B cell (primary cell): ENCODE data around the gene EFNA5. TPM values are rescaled to one million over a fixed set of nuclear protein-coding genes. Genes with fewer than 3 reads are reported as not detected.

ENCODE experiments used
- ATAC-seq: fragments of 200-7000 bp; cut with Tn5 transposase; one replicate; pipeline ENCODE4 v1.10.0; 2021; ENCODE audit warnings: low read depth, mild to moderate bottlenecking, moderate number of reproducible peaks, moderate library complexity
- CTCF ChIA-PET: fragments of 350-600 bp; sonication (Branson Sonifier 250); formaldehyde crosslinking; loops from one replicate; lab custom pipeline; 2021; ENCODE audit warnings: antibody characterized with exemption, inconsistent platforms; lab: Charles Lee
- POLR2A ChIA-PET: fragments of 350-600 bp; sonication (Branson Sonifier 250); formaldehyde crosslinking; loops from one replicate; lab custom pipeline; 2021; ENCODE audit warnings: antibody characterized with exemption; lab: Charles Lee
- DNase-seq: peaks from one replicate; pipeline ENCODE4 v3.0.0; 2013
- H2AFZ ChIP-seq: 2 replicates; pipeline ENCODE4 v1.6.1; 2012; ENCODE audit warnings: mild to moderate bottlenecking, low read depth, low read length; ENCODE audit not compliant: insufficient read depth, poor library complexity, severe bottlenecking
- H3K27ac ChIP-seq, 2 donors: 1 replicate in 1 of 2; 2 replicates in 1 of 2; pipeline ENCODE4 v1.5.1; 2012 to 2013; ENCODE audit warnings: low read length in 2 of 2, mild to moderate bottlenecking in 2 of 2, moderate library complexity in 1 of 2
- H3K27me3 ChIP-seq, 4 experiments: fragments of 200-600 bp in 1 of 4; sonication (generic) in 1 of 4; replicated peaks in 1 of 4; 1 replicate in 2 of 4; 2 replicates in 2 of 4; pipeline versions ENCODE4 v1.6.1 to v1.7.0; 2013 to 2016; ENCODE audit warnings: low read length in 3 of 4, mild to moderate bottlenecking in 2 of 4, mixed read lengths in 1 of 4, moderate library complexity in 1 of 4; ENCODE audit not compliant: insufficient read depth in 4 of 4, control insufficient read depth in 3 of 4; ENCODE audit errors: control extremely low read depth in 1 of 4
- H3K36me3 ChIP-seq, 2 experiments: replicated peaks in 1 of 2; 1 replicate in 1 of 2; 2 replicates in 1 of 2; pipeline versions ENCODE4 v1.6.1 to v1.7.1; 2013; ENCODE audit warnings: low read length in 1 of 2; ENCODE audit not compliant: insufficient read depth in 2 of 2, control insufficient read depth in 1 of 2; ENCODE audit errors: control extremely low read depth in 1 of 2, extremely low read depth in 1 of 2
- H3K4me1 ChIP-seq, 2 donors: fragments of 200-600 bp in 1 of 2; sonication (generic) in 1 of 2; 1 replicate in 1 of 2; 2 replicates in 1 of 2; pipeline versions ENCODE4 v1.5.1 to v1.6.1; 2013 to 2017; ENCODE audit warnings: low read length in 2 of 2; ENCODE audit not compliant: control insufficient read depth in 2 of 2, insufficient read depth in 2 of 2
- H3K4me2 ChIP-seq: replicated peaks from 2 replicates; pipeline ENCODE3; 2012; ENCODE audit warnings: mild to moderate bottlenecking, low read depth, low read length; ENCODE audit not compliant: poor library complexity, severe bottlenecking
- H3K4me3 ChIP-seq, 5 experiments: fragments of 200-600 bp in 1 of 5; sonication (generic) in 1 of 5; 1 replicate in 3 of 5; 2 replicates in 2 of 5; pipeline versions ENCODE4 v1.5.1 to v1.7.0; 2011 to 2016; ENCODE audit warnings: low read length in 4 of 5, mild to moderate bottlenecking in 4 of 5, low read depth in 2 of 5, control low read depth in 1 of 5, moderate library complexity in 1 of 5; ENCODE audit not compliant: insufficient read depth in 1 of 5; ENCODE audit errors: control extremely low read depth in 1 of 5, extremely low read depth in 1 of 5
- H3K79me2 ChIP-seq: fragments of 200-600 bp; sonication (generic); one replicate; pipeline ENCODE4 v1.6.0; 2016; ENCODE audit warnings: low read length; ENCODE audit not compliant: control insufficient read depth, insufficient read depth
- H3K9ac ChIP-seq: fragments of 200-600 bp; sonication (generic); 2 replicates; pipeline ENCODE4 v1.6.1; 2017; ENCODE audit warnings: mild to moderate bottlenecking, low read length, moderate library complexity
- H3K9me3 ChIP-seq, 3 donors: one replicate each; pipeline versions ENCODE4 v1.6.1 to v1.7.1; 2013; ENCODE audit warnings: low read length in 2 of 3; ENCODE audit not compliant: control insufficient read depth in 2 of 3, insufficient read depth in 1 of 3; ENCODE audit errors: control extremely low read depth in 1 of 3
- H4K20me1 ChIP-seq: 2 replicates; pipeline ENCODE4 v1.6.0; 2012; ENCODE audit warnings: mild to moderate bottlenecking, low read length; ENCODE audit not compliant: insufficient read depth, control insufficient read depth, poor library complexity, severe bottlenecking
- H3K27ac Mint-ChIP-seq: one replicate; pipeline ENCODE4 v1.8.0; 2021; ENCODE audit warnings: mixed read lengths
- H3K27me3 Mint-ChIP-seq: one replicate; pipeline ENCODE4 v1.8.0; 2021; ENCODE audit warnings: mixed read lengths
- H3K4me1 Mint-ChIP-seq: one replicate; pipeline ENCODE4 v1.8.0; 2021; ENCODE audit warnings: mixed read lengths
- H3K4me3 Mint-ChIP-seq: one replicate; pipeline ENCODE4 v1.8.0; 2021; ENCODE audit warnings: mixed read lengths
- H3K9me3 Mint-ChIP-seq: one replicate; pipeline ENCODE4 v1.8.0; 2022; ENCODE audit warnings: mixed read lengths; ENCODE audit not compliant: insufficient read depth
- EZH2 ChIP-seq: IDR thresholded peaks from 2 replicates; pipeline ENCODE4 v1.6.1; 2012; ENCODE audit warnings: borderline replicate concordance, low read depth, mild to moderate bottlenecking, moderate library complexity, low read length; ENCODE audit not compliant: insufficient read depth, poor library complexity, severe bottlenecking
- WGBS: methylation state at CpG from one replicate; pipeline ENCODE4 v1.1.5; 2013; ENCODE audit warnings: missing lambda C conversion rate; ENCODE audit not compliant: insufficient coverage; 5-methylcytosine and 5-hydroxymethylcytosine counted together
- intact Hi-C: fragments of 100-400 bp; cut with micrococcal nuclease; formaldehyde crosslinking; loops from one replicate; pipeline ENCODE4 v1.10.0; 2022
- polyA plus RNA-seq: library from polyadenylated mRNA; depleted of rRNA; stranded (reverse); fragments of >200 nt; gene quantifications from 2 replicates; pipeline ENCODE4 v1.2.3, GENCODE V29; 2012
- total RNA-seq, 2 donors: library from RNA; stranded (reverse); fragments of 120-200 nt in 1 of 2; gene quantifications; 1 replicate in 1 of 2; 2 replicates in 1 of 2; pipeline versions ENCODE4 v1.2.3 to v1.2.4, GENCODE V29; 2013 to 2022
- TF ChIP-seq, protein P1 (sequence below): fragments of 200-600 bp; IDR thresholded peaks from one replicate; pipeline ENCODE4 v1.8.0; 2022; ENCODE audit warnings: antibody characterized with exemption, mild to moderate bottlenecking

EFNA5 gene
- total and polyA plus RNA-seq, 2 donors (not counting 1 experiment from before 2014, with no cell fraction given): not detected

DNA sequence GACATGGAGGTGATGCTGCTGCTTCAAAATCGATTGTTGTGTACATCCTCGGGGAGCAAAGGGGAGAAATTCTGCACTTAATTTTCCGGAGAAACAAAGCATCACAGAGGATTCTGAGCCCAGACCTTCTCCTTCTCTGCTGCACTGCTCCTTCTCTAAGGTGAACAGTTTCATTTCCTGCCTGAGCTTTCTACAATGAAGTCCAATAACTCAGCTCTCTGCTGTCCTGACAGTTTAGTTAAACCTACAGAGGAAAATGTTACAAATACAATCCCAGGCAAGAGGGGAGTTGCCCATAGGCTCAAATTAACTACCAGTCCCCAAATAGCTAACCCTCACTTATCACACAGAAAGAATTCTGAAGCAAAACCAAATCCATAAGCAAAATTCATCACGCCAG, 206.3 kb downstream of the EFNA5 start:
- Mint-ChIP-seq H3K27me3 (peaks cover under 1% of the 10 kb centered on the region), H3K4me3 (no peak overlapping the region), H3K27ac (no peak overlapping the region), H3K4me1 (no peaks in the 10 kb centered on the region), H3K9me3 (no peaks in the 10 kb centered on the region)
- WGBS: 91% methylated on average over 4 of the region's 4 CpGs
- H3K9me3 ChIP-seq: no peaks in the 10 kb centered on the region
- no peaks in the 10 kb centered on the region for H3K36me3 ChIP-seq
- TF ChIP-seq, protein P1, sequence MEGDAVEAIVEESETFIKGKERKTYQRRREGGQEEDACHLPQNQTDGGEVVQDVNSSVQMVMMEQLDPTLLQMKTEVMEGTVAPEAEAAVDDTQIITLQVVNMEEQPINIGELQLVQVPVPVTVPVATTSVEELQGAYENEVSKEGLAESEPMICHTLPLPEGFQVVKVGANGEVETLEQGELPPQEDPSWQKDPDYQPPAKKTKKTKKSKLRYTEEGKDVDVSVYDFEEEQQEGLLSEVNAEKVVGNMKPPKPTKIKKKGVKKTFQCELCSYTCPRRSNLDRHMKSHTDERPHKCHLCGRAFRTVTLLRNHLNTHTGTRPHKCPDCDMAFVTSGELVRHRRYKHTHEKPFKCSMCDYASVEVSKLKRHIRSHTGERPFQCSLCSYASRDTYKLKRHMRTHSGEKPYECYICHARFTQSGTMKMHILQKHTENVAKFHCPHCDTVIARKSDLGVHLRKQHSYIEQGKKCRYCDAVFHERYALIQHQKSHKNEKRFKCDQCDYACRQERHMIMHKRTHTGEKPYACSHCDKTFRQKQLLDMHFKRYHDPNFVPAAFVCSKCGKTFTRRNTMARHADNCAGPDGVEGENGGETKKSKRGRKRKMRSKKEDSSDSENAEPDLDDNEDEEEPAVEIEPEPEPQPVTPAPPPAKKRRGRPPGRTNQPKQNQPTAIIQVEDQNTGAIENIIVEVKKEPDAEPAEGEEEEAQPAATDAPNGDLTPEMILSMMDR: no peak
- no peak for TF ChIP-seq EZH2
- POLR2A ChIA-PET: no interaction called here
- intact Hi-C loops: no loop called here
- H3K27me3 ChIP-seq: no peaks in the 10 kb centered on the region
- no peak overlapping the region for H3K27ac ChIP-seq
- no peak for DNase-seq
- H3K9ac ChIP-seq: no peak overlapping the region
- H3K4me3 ChIP-seq: no peak overlapping the region
- H3K4me1 ChIP-seq: no peaks in the 10 kb centered on the region
- no peak overlapping the region for H2AFZ ChIP-seq
- H3K4me2 ChIP-seq: no peak overlapping the region
- H4K20me1 ChIP-seq: no peaks in the 10 kb centered on the region
- no peak for ATAC-seq
- CTCF ChIA-PET: no interaction called here
- H3K79me2 ChIP-seq: no peaks in the 10 kb centered on the region

DNA sequence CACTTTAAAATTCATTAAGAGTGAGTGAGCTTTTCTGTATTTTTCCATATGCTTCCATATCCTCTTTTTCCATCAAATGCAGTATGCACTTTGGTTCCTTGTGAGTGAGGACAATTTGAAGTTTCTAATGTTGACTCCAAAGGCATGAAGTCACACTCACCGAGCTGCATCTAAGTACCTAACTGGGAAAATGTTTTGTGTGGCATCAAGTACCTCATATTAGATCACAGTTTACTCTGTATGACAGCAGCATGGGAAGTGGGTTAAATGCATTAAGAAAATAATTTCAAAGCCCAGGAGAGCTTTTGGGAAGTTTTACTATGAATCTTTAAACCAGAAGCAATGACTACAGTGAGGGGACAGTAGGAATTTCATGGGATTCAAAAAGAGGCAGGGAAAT, 207.0 kb downstream of the EFNA5 start:
- H3K4me1 Mint-ChIP-seq: no peaks in the 10 kb centered on the region
- Histone ChIP-seq H2AFZ (no peak overlapping the region), H3K4me1 (no peaks in the 10 kb centered on the region), H3K4me2 (no peak overlapping the region), H3K27me3 (no peaks in the 10 kb centered on the region), H3K79me2 (no peaks in the 10 kb centered on the region), H3K9ac (no peak overlapping the region), H3K9me3 (no peaks in the 10 kb centered on the region), H4K20me1 (no peaks in the 10 kb centered on the region), H3K27ac (no peak overlapping the region), H3K4me3 (no peak overlapping the region), H3K36me3 (no peaks in the 10 kb centered on the region)
- CTCF ChIA-PET: no interaction called here
- no CpG with 5 or more reads among the region's 1 CpG for WGBS
- no peak overlapping the region for H3K27ac Mint-ChIP-seq
- peaks cover 3% of the 10 kb centered on the region for H3K27me3 Mint-ChIP-seq
- DNase-seq: no peak
- TF ChIP-seq EZH2: no peak
- TF ChIP-seq, protein P1: no peak
- no peak for ATAC-seq
- intact Hi-C loops: no loop called here
- H3K4me3 Mint-ChIP-seq: no peak overlapping the region
- no peaks in the 10 kb centered on the region for H3K9me3 Mint-ChIP-seq
- POLR2A ChIA-PET: no interaction called here
